HG03103 (cell line): ENCODE results near the gene ST6GAL2.

ENCODE experiments used
- ATAC-seq: cut with Tn5 transposase; IDR thresholded peaks from one replicate; pipeline ENCODE4 v1.9.1; 2021; ENCODE audit warnings: low read depth; ENCODE audit not compliant: unreplicated experiment

The ST6GAL2 gene

DNA sequence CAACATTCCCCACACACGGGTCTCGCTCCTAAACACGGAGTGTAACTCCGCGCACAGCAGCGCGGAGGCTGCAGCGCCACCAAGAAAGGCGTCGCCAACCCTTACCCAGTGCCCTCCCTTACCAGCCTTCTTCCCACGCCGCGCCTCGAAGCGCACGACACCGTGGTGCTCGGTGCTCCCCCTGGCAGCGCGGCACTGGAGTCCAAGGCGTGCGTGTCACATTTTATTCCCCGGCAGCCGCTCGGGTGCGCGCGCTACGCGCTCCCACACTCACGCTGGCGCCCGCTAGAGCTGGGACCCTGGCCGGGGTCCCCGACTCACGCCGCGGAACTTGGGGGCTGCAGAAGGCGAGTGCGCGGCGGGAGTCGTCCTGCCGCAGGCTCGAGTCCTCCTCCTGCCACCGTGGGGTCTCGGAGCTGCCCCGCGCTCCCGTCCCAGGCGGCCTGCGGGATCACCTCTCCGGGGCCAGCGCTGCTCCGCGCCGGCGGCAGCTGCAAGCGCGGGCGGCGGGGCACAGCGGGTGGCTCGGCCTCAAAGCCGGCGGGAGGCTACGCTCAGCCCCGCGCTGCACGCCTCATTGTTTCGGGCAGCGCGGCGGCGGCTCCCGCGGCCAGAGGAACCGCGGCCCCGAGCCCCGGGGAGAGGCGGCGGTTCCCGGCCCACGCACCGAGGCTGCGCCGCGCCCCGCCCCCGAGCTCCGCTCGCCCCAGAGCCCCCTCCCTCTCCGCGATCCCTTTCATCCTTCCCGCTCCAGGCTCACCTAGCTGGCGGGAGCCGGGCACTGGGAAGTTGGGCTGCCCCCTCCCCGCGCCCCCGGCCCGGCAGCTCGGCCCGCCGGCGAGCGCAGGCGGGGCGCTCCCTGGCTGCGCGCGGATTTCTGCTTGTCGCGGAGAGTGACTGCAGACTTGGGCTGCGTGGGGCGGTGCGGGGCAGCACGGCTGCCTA, at the start of gene ST6GAL2:
Gene ST6GAL2 (minus strand): TSS at position 197 of the 945 bp plus-strand sequence. CDS start 42,190 bp downstream, outside the sequence.
- no peak for ATAC-seq

DNA sequence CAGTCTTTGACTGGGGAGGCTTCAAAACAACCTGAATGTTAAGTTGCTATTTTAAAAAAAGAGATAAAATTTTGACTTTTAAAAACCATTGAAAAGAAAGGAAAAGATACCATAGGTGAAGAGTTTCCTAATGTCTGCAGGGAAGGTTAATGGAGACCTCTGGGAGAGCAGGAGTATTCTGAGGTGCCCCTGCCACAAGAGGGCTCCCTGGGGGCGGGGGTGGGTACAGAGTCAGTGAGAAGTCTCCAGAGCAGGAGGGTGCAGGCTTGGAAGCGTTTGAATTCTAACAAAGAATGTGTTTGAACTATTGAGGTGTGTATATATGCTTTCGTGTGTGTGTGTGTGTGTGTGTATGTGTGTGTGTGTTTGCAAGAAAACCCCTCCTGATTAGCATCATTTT, 46.7 kb upstream of the ST6GAL2 start:
- no peak for ATAC-seq

DNA sequence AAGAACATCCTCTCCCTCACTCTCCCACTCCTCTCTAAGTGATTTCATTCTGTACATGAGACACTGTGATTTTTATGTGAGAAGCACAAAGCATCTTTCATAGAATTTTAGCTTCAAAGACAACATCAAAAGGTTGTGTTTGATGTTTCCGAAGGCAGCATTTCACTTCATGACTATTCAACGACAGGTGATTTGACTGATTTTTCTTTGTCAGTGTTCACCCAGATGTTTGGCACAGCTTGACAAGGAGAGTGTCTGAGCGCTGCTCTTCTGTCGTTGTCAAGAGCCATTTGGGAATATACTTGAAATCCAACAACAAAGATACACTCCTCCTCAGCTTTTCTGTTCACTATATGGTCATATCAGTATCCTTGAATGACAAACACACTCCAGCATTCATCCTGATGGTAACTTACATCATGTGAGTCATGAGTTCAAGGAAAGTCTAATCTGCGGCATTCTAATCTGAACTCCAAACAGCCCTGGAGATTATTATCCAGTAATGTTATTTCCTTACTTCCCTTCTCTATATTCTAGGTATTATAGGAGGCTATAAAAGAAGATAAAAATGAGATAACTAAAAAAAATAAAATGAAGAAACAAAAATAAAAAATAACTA, 45.9 kb upstream of the ST6GAL2 start:
- ATAC-seq = no peak

DNA sequence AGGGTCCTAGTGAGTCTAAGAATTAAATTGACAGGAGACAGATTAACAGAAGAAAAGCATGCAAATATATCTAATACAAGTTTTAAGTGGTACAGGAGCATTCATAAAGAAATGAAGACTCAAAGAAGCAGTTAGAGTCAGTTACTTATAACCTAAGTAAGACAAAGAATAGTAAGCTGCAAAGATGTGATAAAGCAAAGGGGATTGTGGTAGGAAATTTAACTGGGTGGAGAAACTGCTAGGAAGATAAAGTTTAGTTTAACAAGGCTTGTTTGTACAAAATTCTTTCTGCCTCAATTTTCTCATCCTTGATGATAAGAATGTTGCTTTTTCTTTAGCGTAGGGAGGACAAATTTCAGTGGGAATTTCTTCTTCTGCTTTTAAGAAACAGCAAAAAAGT, 35.5 kb upstream of the ST6GAL2 start:
- ATAC-seq = no peak

- no peak for ATAC-seq
Observed at GRCh38 chr2:106919012-106919411, 33.0 kb upstream of the ST6GAL2 start.

- ATAC-seq = no peak
Observed at GRCh38 chr2:106904242-106904641, 18.3 kb upstream of the ST6GAL2 start.

DNA sequence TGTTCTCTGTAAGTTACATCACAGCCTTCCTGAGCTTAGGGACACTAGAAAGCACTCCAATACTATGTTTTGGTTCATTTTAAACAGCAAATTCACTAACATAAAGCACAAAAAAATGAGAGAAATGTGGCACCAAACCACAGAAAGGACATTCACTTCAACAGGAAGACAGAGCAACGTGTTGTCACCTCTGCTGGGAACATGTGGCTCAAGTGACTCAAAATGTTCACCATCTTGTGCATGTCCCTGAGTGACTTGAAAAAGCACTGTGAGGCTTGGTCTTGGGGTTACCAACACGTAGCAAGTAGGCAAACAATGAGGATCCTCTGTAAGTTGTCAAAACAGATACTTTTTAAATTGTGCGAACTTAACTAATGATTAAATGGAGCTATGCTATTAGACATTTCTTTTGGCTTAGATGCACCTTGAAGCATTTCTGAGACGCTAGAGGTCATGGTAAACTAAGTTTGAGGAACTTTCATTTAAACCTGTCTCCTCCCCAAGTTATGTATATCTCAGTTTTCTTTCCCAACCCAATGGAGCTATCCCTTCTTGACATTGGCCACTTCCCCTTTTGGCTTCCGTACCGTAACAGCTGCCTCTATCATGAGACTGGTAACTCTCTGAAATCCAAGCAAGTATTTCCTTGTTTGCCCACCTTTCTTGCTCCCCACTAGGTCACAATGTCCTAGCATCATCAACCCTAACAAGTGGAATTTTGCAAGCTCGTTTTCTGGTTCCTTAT, 14.0 kb upstream of the ST6GAL2 start:
- no peak for ATAC-seq

GRCh38 chr2:106894545-106894944, 8.6 kb upstream of the ST6GAL2 start:
- ATAC-seq = no peak

DNA sequence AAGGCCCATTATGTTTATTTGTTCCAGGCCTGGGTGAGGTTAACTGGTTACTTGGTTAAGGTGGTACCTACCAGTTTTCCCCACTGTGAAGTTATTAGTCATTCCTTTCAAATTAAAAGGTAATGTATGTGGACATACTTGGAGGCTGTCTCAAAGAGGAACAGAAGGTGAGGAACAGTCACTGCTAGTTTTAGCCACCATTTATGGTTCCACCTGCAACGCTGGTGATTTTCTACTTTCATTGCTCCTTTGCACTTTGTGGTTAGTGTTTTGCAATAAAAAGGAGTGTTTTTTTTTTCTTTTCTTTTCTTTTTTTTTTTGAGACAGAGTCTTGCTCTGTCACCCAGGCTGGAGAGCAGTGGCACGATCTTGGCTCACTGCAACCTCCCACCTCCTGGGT, 6.1 kb upstream of the ST6GAL2 start:
- ATAC-seq = no peak

GRCh38 chr2:106890606-106891005, 4.6 kb upstream of the ST6GAL2 start:
- no peak for ATAC-seq

- ATAC-seq = no peak
Observed at GRCh38 chr2:106886916-106887758, 1.2 kb upstream of the ST6GAL2 start.

GRCh38 chr2:106885329-106885728, 638 bp downstream of the ST6GAL2 start:
- ATAC-seq = no peak

DNA sequence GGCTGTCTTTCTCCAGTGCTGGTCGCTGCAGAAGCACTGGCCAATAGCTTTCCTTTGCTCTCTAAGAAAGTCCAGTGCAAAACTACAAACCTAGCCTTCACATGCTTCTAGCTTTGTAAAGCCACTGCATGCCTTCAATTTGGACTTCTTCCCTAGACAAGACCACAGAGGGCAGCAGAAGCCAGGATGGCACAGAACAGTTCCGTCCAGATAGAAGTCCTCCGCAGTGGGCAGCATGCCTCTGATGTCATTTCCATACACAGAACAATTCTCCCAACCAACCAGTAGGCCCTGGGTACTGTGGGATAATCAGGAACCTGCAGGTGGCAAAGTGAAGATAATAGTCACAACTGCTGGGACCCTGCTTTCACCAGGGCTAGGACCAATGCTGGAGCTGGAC, 3.3 kb downstream of the ST6GAL2 start:
- no peak for ATAC-seq

GRCh38 chr2:106878206-106878605, 7.8 kb downstream of the ST6GAL2 start:
- no peak for ATAC-seq

GRCh38 chr2:106876699-106877098, 9.3 kb downstream of the ST6GAL2 start:
- ATAC-seq = no peak

DNA sequence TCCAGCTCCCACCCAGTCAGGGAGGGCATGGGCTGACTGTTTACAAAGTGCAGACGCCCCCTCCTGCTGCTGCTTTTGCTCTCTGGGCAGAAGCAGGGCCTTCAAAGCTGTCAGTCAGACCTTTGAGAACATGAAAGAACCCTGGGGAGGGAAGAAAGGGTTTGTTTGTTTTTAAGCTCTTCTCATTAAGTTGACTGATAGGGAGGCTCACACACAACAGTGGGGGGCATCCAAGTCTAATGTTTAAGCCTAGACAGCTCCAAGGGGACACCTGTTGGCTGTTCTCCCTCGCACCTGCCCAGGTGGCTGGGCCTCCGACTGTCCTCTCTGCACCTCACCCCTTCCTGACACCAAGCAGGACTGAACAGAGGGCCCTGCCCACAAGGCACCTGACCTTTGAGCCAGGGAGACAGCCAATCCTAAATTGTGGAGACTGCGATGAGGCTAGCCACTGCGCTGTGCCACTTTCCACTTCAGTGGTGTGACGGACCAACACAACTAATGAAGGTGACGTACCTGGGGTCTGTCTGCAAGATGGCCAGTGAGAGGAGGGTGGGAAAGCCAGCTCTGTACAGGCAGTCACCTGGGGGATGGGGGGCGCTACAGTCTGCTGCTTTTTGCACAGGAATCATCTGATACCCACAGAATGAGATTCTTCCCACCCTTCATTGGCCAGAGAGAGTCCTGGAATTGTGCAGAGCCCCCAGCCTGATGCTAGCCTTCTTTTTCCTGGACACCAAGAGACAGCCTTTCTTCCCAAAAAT, 16.3 kb downstream of the ST6GAL2 start:
- no peak for ATAC-seq

- ATAC-seq = no peak
Observed at GRCh38 chr2:106868275-106868674, 17.7 kb downstream of the ST6GAL2 start.

- ATAC-seq = no peak
Observed at GRCh38 chr2:106867196-106867953, 18.6 kb downstream of the ST6GAL2 start.

- no peak for ATAC-seq
Observed at GRCh38 chr2:106866641-106867040, 19.3 kb downstream of the ST6GAL2 start.
